NCI-H1092 treated with DMSO at 0.1 percent for 48 hours (cell line): Measurements from ENCODE around the gene TBC1D16.
"Not testable (repeated sequence)": the region's sequence is repeated elsewhere in the genome, so short reads cannot be mapped to it uniquely, and the experiment has no call there.

Source experiments
- DNase-seq: peaks from one replicate; lab custom pipeline; 2025; lab: John Stamatoyannopoulos, UW

Gene TBC1D16

DNA sequence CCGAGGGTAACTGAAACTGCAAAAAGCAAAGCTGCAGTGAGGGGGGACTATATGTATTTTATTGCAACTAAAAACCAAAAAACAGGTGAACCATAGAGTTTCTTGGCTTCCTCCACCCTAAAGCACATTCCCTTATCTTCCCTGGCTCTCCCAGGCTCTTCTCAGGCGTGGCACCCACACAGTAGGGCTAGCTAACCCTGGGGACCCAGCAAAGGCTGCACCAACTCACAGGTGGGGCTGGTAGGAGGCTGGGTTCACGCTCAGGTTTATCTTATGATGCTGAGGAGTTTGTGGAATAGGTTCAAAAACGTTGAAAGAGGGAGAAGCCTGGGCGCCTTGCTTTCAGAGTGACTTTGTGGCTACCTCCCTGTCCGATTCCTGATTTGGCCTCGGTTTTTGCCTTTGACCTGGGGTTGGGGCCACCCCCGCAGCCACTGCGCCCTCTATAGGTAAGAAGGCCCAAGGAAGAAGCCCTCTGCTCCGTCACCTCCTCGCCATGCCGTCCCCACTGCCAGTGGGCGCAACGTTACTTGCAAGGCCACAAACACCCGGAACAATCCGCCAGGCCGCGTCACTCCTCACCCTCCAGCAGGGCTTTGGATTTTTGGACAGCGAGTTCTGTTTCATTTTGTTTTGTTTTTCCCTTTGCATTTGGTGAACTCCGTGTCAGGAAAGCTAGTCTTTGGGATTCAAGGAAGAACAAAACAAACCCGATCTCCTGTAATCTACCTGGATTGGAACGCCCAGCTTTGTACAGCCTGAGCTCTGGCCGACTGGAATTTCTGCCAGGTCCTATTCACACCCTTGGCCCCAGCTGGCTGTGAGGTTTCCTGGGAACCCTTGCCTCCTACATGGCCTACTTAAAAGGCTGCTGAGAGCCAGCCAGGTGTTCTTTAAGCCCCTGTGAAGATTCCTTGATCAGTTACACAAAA, 60.8 kb downstream of the TBC1D16 start:
- DNase-seq = no peak

DNA sequence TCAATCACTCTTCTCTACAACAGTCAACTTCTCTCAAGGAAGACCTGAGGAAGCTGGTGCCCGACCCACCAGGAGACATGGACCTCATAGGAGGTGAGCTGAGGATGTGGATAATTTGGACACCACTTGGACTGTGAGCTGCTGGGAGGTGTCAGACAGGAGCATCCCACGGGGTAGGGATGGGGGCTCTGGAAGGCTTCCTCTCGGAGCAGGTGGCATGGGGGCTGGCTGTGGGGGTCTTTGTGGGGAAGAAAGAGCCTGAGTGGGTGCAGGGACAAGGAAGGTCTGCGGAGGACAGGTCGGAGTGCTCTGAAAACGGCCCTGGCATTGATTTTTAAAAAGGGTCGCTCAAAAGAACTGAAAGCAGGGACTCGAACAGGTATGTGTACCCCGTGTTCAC, 64.0 kb downstream of the TBC1D16 start:
- DNase-seq = no peak

DNA sequence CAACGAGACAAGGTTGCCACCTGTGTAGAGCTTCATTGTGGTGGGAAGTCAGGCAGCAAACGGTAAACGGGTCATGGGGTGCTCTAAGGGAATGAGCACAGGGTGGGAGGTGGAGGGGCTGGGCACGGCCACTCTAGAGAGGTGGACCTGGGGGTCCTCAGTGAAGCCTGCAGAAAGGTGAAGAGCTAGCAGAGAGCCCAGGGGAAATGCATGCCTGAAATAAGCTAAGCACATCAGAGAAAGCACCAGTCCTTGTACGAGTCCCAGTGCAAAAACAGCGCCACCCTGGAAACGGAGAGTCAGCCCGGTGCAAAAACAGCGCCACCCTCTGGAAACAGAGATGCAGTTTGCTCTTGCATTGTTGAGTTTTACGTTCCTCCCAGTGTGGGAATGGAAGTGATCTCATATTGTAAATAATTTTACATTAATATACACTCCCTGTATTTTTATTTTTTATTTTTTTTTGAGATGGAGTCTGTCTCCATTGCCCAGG, 65.0 kb downstream of the TBC1D16 start:
- DNase-seq = peak; percentile 23

DNA sequence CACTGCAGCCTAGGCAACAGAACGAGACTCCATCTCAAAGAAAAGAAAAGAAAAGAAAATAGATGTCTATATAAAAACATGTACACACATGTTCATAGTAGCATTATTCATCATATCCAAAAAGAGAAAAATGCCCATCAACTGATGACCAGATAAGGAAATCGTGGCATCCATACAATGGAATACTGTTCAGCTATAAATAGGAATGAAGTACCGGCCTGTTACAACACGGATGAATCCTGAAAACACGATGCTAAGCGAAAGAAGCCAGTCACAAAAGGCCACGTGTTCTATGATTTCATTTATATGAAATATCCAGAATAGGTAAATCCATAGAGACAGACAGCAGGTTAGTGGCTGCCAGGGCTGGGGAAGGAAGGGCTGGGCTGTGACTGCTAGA, 65.8 kb downstream of the TBC1D16 start:
- no peak for DNase-seq

DNA sequence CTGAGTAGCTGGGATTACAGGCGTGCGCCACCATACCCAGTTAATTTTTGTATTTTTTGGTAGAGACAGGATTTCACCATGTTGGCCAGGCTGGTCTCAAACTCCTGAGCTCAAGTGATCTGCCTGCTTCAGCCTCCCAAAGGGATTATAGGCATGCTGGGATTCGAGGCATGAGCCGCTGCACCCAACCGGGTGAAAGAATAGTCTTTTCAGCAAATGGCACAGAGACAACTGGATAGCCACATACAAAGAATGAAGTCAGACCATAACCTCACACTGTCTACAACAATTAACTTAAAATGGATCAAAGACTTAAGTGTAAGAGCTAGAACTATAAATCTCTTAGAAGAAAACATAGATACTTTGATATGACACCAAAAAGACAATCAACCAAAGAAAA, 67.6 kb downstream of the TBC1D16 start:
- DNase-seq = no peak

DNA sequence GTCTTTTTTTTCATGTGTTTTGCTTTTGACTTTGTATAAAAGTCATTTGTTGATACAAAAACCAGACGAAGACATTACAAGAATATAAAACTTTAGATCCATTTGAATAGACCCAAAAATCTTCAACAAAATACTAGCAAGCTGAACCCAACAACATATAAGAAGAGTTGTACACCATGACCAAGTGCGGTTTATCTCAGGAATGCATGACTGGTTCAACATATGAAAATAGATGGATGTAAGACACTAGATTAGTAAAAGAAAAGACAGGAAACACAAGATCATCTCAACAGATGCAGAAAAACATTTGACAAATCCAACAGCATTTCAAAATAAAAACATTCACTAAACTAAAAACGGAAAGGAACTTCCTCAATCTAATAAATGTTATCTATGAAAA, 69.0 kb downstream of the TBC1D16 start:
- no peak for DNase-seq

DNA sequence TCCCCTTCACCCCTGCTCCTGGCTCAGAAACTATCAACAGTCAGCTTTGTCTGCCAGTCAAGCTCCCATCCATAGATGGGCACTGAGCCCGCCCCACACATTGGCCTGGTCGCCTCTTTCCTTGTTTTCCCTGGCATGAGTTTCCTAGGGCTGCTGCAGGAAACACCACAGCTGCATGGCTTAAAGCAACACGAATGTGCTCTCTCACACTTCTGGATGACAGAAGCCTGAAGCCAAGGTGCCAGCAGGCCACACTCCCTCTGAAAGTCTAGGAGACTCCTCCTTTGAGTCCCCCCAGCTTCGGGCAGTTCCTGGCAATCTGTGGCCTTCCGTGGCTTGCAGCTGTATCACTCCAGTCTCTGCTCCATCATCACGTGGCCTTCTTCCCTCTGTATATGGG, 69.9 kb downstream of the TBC1D16 start:
- DNase-seq = no peak

DNA sequence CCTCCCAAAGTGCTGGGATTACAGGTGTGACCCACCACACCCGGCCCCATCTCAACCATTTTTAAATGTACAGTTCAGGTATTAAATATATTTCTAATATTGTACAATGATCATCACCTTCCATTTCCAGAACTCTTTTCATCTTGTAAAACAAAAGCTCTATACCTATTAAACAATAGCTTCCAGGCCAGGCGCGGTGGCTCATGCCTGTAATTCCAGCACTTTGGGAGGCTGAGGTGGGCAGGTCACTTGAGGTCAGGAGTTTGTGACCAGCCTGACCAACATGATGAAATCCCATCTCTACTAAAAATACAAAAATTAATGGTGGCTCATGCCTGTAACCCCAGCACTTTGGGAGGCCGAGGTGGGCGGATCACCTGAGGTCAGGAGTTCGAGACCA, 73.2 kb downstream of the TBC1D16 start:
- not testable (repeated sequence) for DNase-seq

DNA sequence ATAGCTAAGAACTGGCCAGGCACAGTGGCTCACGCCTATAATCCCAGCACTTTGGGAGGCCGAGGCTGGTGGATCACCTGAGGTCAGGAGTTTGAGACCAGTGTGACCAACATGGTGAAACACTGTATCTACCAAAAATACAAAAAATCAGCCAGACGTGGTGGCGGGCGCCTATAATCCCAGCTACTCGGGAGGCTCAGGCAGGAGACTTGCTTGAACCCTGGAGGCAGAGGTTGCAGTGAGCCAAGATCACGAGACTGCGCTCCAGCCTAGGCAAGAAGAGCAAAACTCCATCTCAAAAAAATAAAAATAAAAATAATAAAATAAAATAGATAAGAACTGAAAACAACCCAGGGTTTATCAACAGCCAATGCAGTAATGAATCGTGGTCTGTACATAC, 74.1 kb downstream of the TBC1D16 start:
- DNase-seq = not testable (repeated sequence)

DNA sequence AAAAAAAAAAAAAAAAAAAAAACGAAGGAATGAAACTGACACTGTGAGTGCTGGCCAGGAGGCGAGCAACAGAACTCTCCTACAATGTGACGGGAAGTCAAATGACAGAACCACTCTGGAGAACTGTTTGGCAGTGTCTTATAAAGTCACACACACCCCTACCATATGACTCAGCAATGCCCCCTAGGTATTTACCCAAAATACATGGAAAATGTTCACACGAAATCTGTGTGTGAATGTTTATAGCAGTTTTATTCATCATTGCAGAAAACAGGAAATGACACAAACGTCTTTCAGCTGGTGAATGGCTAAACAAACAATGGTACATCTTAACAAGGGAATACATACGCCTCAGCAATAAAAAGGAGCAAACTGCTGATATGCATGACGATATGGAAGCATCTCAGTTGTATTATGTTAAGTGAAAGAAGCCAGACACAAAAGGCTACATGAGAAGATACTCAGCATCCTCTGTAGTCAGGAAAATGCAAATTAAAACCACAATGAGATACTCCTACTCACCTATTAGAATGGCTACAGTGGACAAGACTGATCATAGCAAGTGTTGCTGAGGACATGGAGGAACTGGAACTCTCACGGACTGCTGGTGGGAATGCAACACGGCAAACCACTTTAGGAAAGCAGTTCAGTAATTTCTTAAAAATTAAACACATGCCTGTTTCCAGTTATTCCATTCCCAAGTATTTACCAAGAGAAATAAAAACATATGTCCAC, 74.7 kb downstream of the TBC1D16 start:
- no peak for DNase-seq

DNA sequence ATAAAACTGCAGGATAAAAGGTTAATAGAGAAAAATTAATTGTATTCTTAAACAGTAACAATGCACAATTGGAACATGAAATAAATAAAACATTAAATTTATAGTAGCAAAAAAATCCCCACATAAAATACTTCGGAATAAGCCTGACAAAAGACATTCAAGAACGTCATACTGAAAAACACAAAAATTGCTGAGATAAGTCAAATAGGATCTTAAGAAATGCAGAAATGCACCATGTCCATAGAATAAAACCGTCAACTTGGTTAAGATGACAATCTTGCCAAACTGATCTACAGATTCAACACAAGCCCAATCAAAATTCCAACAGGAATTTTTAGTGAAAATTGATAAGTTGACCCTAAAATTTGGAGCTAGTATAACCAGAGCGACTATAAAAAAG, 76.6 kb downstream of the TBC1D16 start:
- no peak for DNase-seq

DNA sequence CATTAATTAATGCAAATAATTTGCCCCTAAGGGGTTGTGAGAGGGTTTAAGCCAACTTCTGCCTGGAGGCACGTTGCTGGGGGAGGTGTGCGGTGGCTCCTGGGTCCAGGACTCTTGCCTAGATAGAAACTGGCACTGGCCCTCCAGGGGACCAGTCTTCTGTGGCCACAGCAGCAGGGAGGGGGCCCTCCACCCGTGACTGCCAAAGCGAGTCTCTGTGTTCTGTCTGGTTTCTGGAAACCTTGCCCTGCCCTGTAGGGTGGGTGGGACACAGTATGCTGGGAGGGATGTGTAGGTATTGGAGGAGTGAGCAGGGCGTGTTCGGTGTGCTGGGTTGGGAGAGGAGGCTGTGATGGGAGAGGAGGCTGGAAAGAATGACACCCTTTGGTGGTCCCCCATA, 78.8 kb downstream of the TBC1D16 start:
- no peak for DNase-seq

DNA sequence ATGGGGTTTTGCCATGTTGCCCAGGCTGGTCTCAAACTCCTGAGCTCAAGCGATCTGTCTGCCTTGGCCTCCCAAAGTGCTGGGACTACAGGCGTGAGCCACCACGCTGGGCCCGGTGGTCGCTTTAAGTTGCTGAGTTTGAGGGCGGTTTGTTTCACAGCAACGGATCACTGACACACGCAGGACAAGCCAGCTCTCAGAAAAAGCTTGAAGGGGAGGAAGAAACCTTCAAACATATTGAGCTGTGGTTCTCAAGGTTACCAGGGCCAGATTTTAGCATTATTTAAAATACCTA, 79.3 kb downstream of the TBC1D16 start:
- DNase-seq = not testable (repeated sequence)

DNA sequence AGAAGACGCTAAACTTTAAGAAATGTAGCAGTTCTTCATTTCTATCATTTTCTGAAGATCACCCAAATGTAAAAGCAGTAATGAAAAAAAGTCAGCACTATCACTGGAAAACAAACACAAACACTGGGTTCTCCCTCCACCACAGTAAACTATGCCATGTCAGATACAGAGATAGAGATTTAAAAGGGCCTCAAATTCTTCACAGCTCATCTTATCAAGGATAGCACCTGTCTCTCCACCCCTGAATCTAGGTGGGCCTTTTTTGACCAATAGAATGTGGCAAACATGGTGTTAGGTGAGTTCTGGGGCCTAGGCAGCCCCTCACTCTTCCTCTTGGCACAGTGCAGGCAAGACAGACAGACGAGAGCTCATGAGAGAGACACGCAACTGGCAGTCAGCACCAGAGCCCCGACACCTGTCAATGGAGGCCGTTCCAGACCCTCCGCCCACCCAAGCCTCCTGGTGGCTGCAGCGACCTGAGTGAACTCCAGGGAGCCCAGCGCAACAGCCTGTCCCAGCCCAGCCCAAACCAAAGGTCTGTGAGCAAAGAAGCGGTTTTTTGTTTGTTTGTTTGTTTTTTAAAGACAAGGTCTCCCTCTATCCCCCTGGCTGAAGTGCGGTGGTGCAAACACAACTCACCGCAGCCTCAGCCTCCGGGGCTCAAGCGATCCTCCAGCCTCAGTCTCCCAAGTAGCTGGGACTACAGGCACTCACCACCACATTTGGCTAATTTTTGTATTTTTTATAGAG, 79.8 kb downstream of the TBC1D16 start:
- DNase-seq = no peak

DNA sequence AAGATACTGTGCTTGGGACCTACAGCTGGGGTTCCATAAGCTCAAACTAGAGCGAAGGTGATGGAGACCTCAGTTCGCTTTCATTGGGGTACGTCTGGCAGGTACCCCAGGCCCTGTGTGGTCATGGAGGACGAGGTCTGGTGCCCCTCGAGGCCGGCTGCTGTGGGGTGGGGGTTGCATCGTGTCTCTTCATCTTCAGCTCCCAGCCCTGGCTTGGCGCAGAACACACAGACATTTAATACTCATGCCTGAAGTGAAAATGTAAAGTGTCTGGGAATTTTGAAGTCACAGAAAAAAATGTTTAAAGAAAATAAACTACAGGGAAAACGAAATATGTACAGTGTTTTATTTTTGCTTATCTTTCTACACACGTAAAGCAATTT, 80.5 kb downstream of the TBC1D16 start:
- DNase-seq = no peak

DNA sequence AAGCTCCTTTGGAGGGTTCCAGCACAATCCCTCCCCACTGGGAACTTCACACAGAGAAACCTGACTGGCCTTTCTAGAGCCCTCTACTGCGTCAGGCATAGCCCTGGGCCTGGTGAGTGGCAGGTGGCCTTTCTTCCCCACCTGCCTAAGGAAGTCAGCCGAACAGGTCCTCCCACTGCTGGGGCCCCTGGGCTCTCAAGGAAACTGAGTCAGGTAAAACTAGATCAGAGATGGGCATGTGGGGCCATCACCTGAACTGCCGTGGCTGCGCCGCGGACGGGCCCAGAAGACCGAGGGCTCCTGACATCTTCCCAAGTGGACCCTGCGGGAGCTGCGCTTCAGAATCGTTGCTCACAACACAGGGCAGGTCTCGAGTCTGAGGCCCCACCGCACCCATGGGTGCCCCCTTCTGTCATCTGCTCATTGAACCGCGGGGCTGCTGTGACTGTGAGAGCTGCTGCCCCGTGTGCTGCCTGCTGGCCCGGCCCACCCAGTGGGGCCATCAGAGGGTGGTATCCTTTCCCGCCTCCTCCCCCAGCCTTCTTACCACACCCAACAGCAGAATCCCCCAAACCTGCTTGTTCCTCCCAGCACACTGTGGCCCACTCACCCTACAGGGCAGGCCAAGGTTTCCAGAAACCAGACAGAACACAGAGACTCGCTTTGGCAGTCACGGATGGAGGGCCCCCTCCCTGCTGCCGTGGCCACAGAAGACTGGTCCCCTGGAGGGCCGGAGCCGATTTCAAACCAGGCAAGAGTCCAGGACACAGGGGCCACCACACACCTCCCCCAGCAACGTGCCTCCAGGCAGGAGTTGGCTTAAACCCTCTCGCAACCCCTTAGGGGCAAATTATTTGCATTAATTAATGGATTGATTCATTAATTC, 81.1 kb downstream of the TBC1D16 start:
- no peak for DNase-seq

DNA sequence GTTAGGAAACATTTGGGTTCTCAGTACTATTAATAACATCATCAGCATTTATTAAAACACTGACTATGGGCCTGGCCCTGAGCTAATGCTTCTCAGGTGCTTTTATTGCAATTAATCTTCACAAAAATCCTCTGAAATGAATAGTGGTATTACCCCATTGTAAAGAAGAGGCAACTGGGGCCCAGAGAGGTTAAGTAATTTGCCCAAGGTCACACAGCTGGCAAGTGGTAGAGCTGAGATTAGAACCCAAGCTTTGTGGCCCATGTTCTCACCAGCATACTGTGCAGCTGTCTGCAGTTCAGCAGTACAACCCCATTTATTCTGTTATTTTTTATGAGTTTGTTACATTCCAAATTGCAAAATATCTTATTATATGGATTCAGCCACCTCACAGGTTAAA, 82.3 kb downstream of the TBC1D16 start:
- DNase-seq = no peak

DNA sequence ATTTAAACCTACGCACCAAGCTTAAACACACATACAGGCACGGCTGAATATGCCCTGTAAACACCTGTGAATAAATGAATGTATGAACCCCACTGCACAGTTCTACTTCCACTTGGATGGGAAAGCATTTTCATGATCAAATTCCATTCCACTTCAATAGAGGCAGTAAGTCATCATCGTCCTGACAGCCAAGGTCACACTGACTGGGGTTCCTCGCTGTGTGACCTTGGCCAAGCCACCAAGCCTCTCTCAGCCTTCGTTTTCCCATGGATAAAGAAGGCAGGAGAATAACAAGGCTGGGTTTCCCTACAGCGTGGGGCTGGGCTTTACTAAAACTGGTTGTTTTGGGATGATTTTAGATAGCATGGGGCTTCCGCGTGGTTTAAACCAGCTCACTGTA, 82.8 kb downstream of the TBC1D16 start:
- no peak for DNase-seq

DNA sequence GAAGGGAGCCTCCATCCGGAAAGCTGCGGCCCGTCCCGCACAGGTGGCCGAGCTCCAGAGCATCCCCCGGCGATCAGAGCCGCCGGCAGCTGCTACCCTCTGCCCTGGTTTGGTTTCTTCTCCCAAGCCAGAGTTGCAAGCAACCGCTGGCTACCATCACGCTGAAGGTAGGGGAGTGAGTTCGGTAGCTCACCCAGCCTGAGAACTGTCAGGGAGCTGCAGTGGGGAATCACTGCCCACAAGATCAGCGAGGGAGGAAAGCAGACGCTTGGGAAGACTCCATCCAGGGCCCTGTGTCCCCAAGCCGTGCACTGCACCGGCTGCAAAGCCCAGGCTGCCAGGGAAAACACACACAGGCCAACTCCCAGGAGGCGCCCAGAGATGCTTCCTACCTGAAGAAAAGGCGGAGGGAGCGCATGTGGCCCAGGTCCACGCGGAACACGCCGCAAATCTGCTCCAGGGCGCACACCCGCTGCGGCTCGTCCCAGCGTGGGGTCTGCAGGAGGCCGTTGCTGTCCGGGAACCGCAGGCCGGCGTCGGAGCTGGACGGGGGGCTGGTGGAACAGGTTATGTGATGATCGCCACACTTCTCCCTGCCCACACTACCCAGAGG, 83.3 kb downstream of the TBC1D16 start:
- no peak for DNase-seq

DNA sequence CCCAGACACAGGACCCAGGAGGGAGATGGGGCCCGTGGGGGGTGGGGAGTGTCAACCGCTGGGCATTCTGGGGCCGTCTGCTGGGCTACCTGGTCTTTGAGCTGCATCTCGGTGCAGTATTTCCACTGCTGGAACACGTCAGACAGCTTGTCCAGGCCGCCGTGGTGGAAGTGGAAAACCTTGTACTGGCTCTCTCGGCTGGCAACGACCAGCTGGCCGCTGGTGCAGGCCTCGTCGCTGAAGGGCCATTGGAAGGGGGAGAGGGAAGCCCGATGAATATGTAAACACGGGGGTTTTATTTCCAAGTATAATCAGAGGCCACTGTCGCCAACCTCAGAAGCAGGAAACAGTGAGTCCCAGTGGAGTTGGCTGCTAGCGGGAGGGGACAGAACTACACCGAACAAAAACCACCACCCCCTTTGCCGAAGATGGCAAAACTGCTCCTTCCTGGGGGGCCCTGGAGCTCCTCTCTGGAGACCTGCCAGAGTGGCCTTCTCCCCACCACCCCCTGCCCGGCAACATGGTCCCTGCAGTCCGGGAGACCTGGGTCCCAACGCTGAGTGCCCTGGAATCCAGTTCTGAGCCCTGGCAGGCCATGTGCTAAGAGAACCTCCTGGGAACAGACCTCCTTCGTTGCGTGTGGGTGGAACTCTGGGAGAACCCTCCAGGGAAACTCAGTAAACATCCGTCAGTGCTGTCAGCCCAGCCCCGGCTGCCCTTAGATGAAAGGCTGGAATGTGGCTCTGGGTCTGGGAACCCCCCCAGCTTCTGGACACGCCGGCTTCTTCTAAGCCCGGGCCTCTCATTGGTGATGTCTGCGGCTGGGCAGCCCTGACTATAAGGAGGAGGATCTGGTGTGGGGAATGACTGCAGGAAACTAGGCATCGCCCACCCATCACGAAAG, 84.1 kb downstream of the TBC1D16 start:
- DNase-seq = peak; percentile 67
